CD4-positive, alpha-beta T cell (primary cell): Measurements from ENCODE around the gene MACROD2. TPM values are rescaled to one million over a fixed set of nuclear protein-coding genes. Genes with fewer than 3 reads are reported as not detected.

ENCODE experiments used
- ATAC-seq: fragments of 200-7000 bp; cut with Tn5 transposase; one replicate; pipeline ENCODE4 v1.10.0; 2022; ENCODE audit warnings: mild to moderate bottlenecking; ENCODE audit not compliant: poor library complexity
- CTCF ChIA-PET: fragments of 350-600 bp; sonication (Branson Sonifier 250); formaldehyde crosslinking; loops from one replicate; lab custom pipeline; 2021; ENCODE audit warnings: antibody characterized with exemption, inconsistent platforms; lab: Charles Lee
- POLR2A ChIA-PET: fragments of 350-600 bp; sonication (Branson Sonifier 250); formaldehyde crosslinking; loops from one replicate; lab custom pipeline; 2021; ENCODE audit warnings: antibody characterized with exemption, inconsistent platforms; lab: Charles Lee
- DNase-seq, 14 experiments: peaks; one replicate each; pipeline ENCODE4 v3.0.0-alpha.2; 2013 to 2020; ENCODE audit warnings: mixed read lengths in 2 of 14
- H3K27ac ChIP-seq, 2 donors: one replicate each; pipeline versions ENCODE4 v1.5.1 to v1.7.0; 2013; ENCODE audit warnings: low read length in 2 of 2, low read depth in 1 of 2, mild to moderate bottlenecking in 1 of 2
- H3K27me3 ChIP-seq, 2 experiments: 1 replicate in 1 of 2; 2 replicates in 1 of 2; pipeline versions ENCODE4 v1.6.1 to v1.7.0; 2013; ENCODE audit warnings: low read length in 2 of 2, control low read depth in 1 of 2, mild to moderate bottlenecking in 1 of 2, moderate library complexity in 1 of 2; ENCODE audit not compliant: insufficient read depth in 2 of 2, control insufficient read depth in 1 of 2
- H3K36me3 ChIP-seq: one replicate; pipeline ENCODE4 v1.6.1; 2013; ENCODE audit warnings: low read length, control low read depth; ENCODE audit not compliant: insufficient read depth
- H3K4me1 ChIP-seq: one replicate; pipeline ENCODE4 v1.6.1; 2013; ENCODE audit warnings: low read length, control low read depth; ENCODE audit not compliant: insufficient read depth
- H3K4me3 ChIP-seq: one replicate; pipeline ENCODE4 v1.5.1; 2013; ENCODE audit warnings: mild to moderate bottlenecking, low read length, moderate library complexity
- H3K9me3 ChIP-seq, 2 experiments: 1 replicate in 1 of 2; 2 replicates in 1 of 2; pipeline versions ENCODE4 v1.6.1 to v1.7.0; 2013; ENCODE audit warnings: low read length in 2 of 2, mild to moderate bottlenecking in 2 of 2, control low read depth in 1 of 2, moderate library complexity in 1 of 2; ENCODE audit not compliant: control insufficient read depth in 1 of 2, insufficient read depth in 1 of 2
- H3K27ac Mint-ChIP-seq: one replicate; pipeline ENCODE4 v1.8.0; 2020; ENCODE audit warnings: mixed read lengths
- H3K27me3 Mint-ChIP-seq: one replicate; pipeline ENCODE4 v1.8.0; 2021; ENCODE audit warnings: mixed read lengths
- H3K36me3 Mint-ChIP-seq: one replicate; pipeline ENCODE4 v1.8.0; 2021; ENCODE audit warnings: low read depth, mixed read lengths
- H3K4me1 Mint-ChIP-seq: one replicate; pipeline ENCODE4 v1.8.0; 2021; ENCODE audit warnings: low read depth, mixed read lengths
- H3K4me3 Mint-ChIP-seq: one replicate; pipeline ENCODE4 v1.8.0; 2020; ENCODE audit warnings: mild to moderate bottlenecking, mixed read lengths
- H3K9me3 Mint-ChIP-seq: one replicate; pipeline ENCODE4 v1.8.0; 2020; ENCODE audit warnings: mixed read lengths
- CTCF ChIP-seq: fragments of 200-600 bp; IDR thresholded peaks from one replicate; pipeline ENCODE4 v1.8.0; 2022; ENCODE audit warnings: antibody characterized with exemption, mild to moderate bottlenecking
- intact Hi-C, 2 experiments: fragments of 100-400 bp; cut with DNase I in 1 of 2; cut with micrococcal nuclease in 1 of 2; formaldehyde crosslinking; loops; one replicate each; pipeline versions ENCODE4 v1.15.1 to v1.9.0; 2023 to 2025; cut with DNase I, micrococcal nuclease
- total RNA-seq, 174 experiments: library from RNA in 2 of 174; stranded (reverse) in 2 of 174; gene quantifications; one replicate each; pipeline ENCODE4 v1.2.3 and lab custom pipeline; 2021 to 2026

MACROD2 gene
- total RNA-seq, 2 experiments from 2014 or later = not detected

- Mint-ChIP-seq H3K9me3 (no peaks in the 10 kb centered on the region), H3K27ac (no peak overlapping the region), H3K36me3 (no peaks in the 10 kb centered on the region), H3K4me3 (no peak overlapping the region), H3K4me1 (no peaks in the 10 kb centered on the region), H3K27me3 (no peaks in the 10 kb centered on the region)
- Histone ChIP-seq H3K9me3 (peaks cover 0 to 7% of the 10 kb centered on the region in 2 experiments), H3K4me1 (no peaks in the 10 kb centered on the region), H3K36me3 (no peaks in the 10 kb centered on the region), H3K4me3 (no peak overlapping the region), H3K27ac (no peak overlapping the region), H3K27me3 (no peaks in the 10 kb centered on the region)
- no peak for DNase-seq
- no peak for TF ChIP-seq CTCF
- ChIA-PET POLR2A (no interaction called here), CTCF (no interaction called here)
- intact Hi-C loops = no loop called here
- no peak for ATAC-seq
Measured at GRCh38 chr20:14724468-14724867, 729.2 kb downstream of the MACROD2 start.

- Histone ChIP-seq H3K4me1 (no peaks in the 10 kb centered on the region), H3K27me3 (no peaks in the 10 kb centered on the region), H3K4me3 (no peak overlapping the region), H3K27ac (no peak overlapping the region), H3K9me3 (no peaks in the 10 kb centered on the region), H3K36me3 (no peaks in the 10 kb centered on the region)
- DNase-seq = no peak
- H3K4me1 Mint-ChIP-seq = no peaks in the 10 kb centered on the region
- TF ChIP-seq CTCF = no peak
- intact Hi-C loops = no loop called here
- ChIA-PET POLR2A (no interaction called here), CTCF (no interaction called here)
- H3K9me3 Mint-ChIP-seq = no peaks in the 10 kb centered on the region
- no peak overlapping the region for H3K4me3 Mint-ChIP-seq
- no peak for ATAC-seq
- no peaks in the 10 kb centered on the region for H3K27me3 Mint-ChIP-seq
- no peak overlapping the region for H3K27ac Mint-ChIP-seq
- H3K36me3 Mint-ChIP-seq = no peaks in the 10 kb centered on the region
Measured at GRCh38 chr20:14726591-14726990, 731.3 kb downstream of the MACROD2 start.

- Mint-ChIP-seq H3K4me3 (no peak overlapping the region), H3K9me3 (peaks cover 3% of the 10 kb centered on the region), H3K27me3 (no peaks in the 10 kb centered on the region), H3K27ac (no peak overlapping the region), H3K4me1 (no peaks in the 10 kb centered on the region), H3K36me3 (no peaks in the 10 kb centered on the region)
- Histone ChIP-seq H3K36me3 (no peaks in the 10 kb centered on the region), H3K27me3 (no peaks in the 10 kb centered on the region), H3K9me3 (no peaks in the 10 kb centered on the region), H3K4me1 (no peaks in the 10 kb centered on the region), H3K27ac (no peak overlapping the region), H3K4me3 (no peak overlapping the region)
- no peak for TF ChIP-seq CTCF
- DNase-seq = no peak
- intact Hi-C loops = no loop called here
- ChIA-PET POLR2A (no interaction called here), CTCF (no interaction called here)
- ATAC-seq = no peak
Measured at GRCh38 chr20:14727485-14728150, 732.3 kb downstream of the MACROD2 start.
